ENCODE results near the gene DCD. TPM values are rescaled to one million over a fixed set of nuclear protein-coding genes. Genes with fewer than 3 reads are reported as not detected.

The DCD gene
- total RNA-seq, 4 donors from 2014 or later = not detected

DNA sequence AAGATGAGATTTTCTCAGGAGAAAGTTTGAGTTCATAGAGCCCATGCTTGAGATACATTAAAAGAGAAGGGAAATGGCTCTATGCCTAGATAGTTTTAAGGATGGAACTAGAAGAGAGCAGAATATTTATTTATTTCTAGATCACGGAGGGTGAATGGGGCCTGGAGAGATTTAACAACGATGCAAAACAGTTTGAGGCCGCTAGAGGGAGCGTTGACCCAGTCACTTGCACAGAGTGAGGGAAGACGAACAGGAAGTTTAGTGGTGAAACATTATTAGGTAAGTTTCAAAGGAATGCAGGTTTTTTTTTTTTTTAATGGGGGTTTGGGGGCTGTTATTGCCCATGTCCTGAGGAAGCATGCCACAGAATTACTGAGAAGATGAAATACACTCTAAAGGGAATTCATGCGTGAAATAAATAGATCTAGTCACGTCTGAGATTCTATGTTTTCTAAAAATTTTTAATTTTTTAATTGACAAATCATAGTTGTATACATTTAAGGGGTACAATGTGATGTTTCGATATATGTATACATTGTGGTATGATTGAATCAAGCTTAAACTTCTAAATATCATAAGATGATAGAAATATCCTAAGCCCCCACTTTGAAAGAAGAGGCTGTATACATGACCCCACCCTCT, 44.9 kb downstream of the DCD start:
- intact Hi-C loops (cut with DNase I; ENCODE audit: low total_unique reads) = no loop called here
- H3K36me3 ChIP-seq = no peaks in the 10 kb centered on the region
- TF ChIP-seq CTCF (IDR thresholded peaks at IDR 0.05) = peak; percentile 49 to 64 (median 54)
- TF ChIP-seq POLR2A (IDR thresholded peaks at IDR 0.05) = no peak
- H3K9me3 ChIP-seq = no peaks in the 10 kb centered on the region
- DNase-seq = peak; percentile 42 to 43
- H3K27me3 ChIP-seq = no peaks in the 10 kb centered on the region
- H3K27ac ChIP-seq = no peak overlapping the region
- H3K4me3 ChIP-seq = no peak overlapping the region
- H3K4me1 ChIP-seq = no peaks in the 10 kb centered on the region

DNA sequence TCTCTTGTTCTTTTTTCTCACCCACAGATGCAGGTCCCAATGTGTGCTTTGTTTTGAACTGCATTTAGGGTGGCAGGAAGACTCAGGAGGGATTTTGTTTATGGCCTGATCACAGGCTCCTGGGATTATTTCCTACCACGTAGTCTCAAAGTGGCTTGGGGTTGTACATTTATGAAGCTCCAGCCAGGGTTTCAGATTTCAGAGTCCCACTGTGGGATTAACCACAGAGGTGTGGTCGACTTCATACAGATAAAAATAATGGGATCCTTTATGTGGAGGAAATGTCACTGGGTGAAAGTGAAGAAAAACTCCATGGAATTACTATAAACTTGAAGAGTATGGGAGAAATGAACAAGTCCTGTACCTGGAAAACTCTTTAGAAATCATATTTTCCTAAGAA, 45.5 kb downstream of the DCD start:
- no peak for TF ChIP-seq POLR2A (IDR thresholded peaks at IDR 0.05)
- no peak for TF ChIP-seq CTCF (IDR thresholded peaks at IDR 0.05)
- H3K36me3 ChIP-seq = no peaks in the 10 kb centered on the region
- H3K4me1 ChIP-seq = no peaks in the 10 kb centered on the region
- H3K27me3 ChIP-seq = no peaks in the 10 kb centered on the region
- no peak overlapping the region for H3K4me3 ChIP-seq
- no peak for DNase-seq
- H3K27ac ChIP-seq = no peak overlapping the region
- H3K9me3 ChIP-seq = no peaks in the 10 kb centered on the region
- intact Hi-C loops (cut with DNase I; ENCODE audit: low total_unique reads) = no loop called here

DNA sequence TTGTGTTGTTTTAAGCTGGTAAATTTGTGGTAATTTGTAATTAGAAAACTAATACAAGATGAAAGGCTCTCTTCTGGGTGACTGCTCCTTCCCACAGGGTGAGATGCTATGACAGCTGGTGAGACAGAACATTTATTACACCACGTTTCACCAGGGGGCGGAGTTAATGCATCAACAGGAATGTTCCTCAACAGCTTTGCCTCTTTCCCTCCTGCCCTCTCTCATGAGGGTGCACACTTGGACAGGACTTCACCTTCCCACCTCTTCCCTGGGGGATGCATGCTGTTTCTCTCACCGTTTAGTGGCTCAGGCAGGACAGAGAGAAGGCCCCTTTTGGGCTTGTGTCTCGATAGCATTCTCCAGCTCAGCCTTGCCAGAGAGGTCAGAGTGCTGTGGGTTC, 46.3 kb downstream of the DCD start:
- no peak for DNase-seq
- H3K36me3 ChIP-seq = no peaks in the 10 kb centered on the region
- no peaks in the 10 kb centered on the region for H3K9me3 ChIP-seq
- no peaks in the 10 kb centered on the region for H3K4me1 ChIP-seq
- TF ChIP-seq POLR2A (IDR thresholded peaks at IDR 0.05) = no peak
- no peak for TF ChIP-seq CTCF (IDR thresholded peaks at IDR 0.05)
- intact Hi-C loops (cut with DNase I; ENCODE audit: low total_unique reads) = no loop called here
- no peak overlapping the region for H3K27ac ChIP-seq
- no peaks in the 10 kb centered on the region for H3K27me3 ChIP-seq
- H3K4me3 ChIP-seq = no peak overlapping the region

DNA sequence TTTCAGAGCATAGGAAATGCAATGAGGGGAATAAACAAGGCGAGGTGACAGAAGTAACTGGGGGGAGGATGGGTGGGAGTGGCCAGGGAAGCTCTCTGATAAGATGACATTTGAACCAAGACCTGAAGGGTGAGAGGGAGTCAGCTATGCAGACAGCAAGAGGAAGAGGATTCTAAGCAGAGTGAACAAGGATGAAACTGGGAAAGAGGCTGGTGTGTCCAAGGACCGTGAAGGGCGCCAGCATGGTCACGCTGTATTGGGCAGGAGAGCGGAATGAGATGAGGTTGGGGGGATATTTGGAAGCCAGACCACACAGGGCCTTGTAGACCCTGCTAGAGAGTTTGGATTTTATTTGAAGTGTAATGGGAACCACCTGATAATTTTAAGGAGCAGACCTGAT, 49.2 kb downstream of the DCD start:
- no peak for TF ChIP-seq POLR2A (IDR thresholded peaks at IDR 0.05)
- no peak for TF ChIP-seq CTCF (IDR thresholded peaks at IDR 0.05)
- intact Hi-C loops (cut with DNase I; ENCODE audit: low total_unique reads) = no loop called here
- Histone ChIP-seq H3K9me3 (no peaks in the 10 kb centered on the region), H3K27ac (no peak overlapping the region), H3K36me3 (no peaks in the 10 kb centered on the region), H3K27me3 (no peaks in the 10 kb centered on the region), H3K4me3 (no peak overlapping the region), H3K4me1 (no peaks in the 10 kb centered on the region)
- DNase-seq = no peak

DNA sequence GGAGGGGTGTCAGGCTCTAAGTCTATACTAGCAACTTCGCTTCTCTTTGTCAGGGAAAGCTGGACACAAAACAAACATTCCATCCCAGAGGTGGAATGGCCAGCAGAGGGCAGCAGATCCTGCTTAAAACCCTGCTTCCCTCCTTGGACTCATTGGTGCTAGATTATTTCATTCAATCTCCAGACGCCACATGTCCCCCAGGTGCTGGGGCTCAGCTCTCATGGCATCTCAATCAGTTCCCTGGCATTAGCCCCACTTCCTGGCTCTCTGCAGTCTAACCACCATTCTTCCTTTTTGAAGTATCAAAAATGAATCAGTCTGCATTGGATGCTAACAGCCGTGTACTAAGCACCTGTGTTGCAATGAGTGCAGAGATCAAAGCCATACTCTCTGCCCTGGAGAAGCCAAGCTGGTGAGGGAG, 51.6 kb downstream of the DCD start:
- H3K4me3 ChIP-seq = no peak overlapping the region
- TF ChIP-seq CTCF (IDR thresholded peaks at IDR 0.05) = peak; percentile 50 to 80 (median 61)
- no peak for TF ChIP-seq POLR2A (IDR thresholded peaks at IDR 0.05)
- H3K27me3 ChIP-seq = no peaks in the 10 kb centered on the region
- no peaks in the 10 kb centered on the region for H3K36me3 ChIP-seq
- intact Hi-C loops (cut with DNase I; ENCODE audit: low total_unique reads) = no loop called here
- H3K9me3 ChIP-seq = no peaks in the 10 kb centered on the region
- peak; percentile 45 to 55 for DNase-seq
- H3K27ac ChIP-seq = no peak overlapping the region
- no peaks in the 10 kb centered on the region for H3K4me1 ChIP-seq

Data from uterus (tissue), 4 donors.